OCI-LY7 (cell line): ENCODE results near the gene RDH16. TPM values are rescaled to one million over a fixed set of nuclear protein-coding genes. Genes with fewer than 3 reads are reported as not detected.

Source experiments
- BruUV-seq: library from RNA; stranded (reverse); fragments of 400-500 nt; replicated peaks from 2 replicates; lab custom pipeline; 2021; lab: Mats Ljungman, UMichigan
- CTCF ChIA-PET: fragments of 300-600 bp; sonication (Branson Sonifier 250); formaldehyde crosslinking; loops from one replicate; lab custom pipeline; 2022; ENCODE audit warnings: antibody characterized with exemption; ENCODE audit not compliant: unreplicated experiment; lab: Charles Lee
- POLR2A ChIA-PET: fragments of 300-600 bp; sonication (Branson Sonifier 250); formaldehyde crosslinking; loops from one replicate; lab custom pipeline; 2022; ENCODE audit warnings: antibody characterized with exemption; lab: Charles Lee
- DNase-seq: peaks from one replicate; pipeline ENCODE4 v3.0.0-alpha.2; 2015; ENCODE audit warnings: low spot score
- H2AFZ ChIP-seq: fragments of 200-600 bp; sonication (generic), shearing (Covaris generic); 2 replicates; pipeline ENCODE4 v1.6.1; 2014; ENCODE audit warnings: mild to moderate bottlenecking, antibody characterized with exemption, low read length, moderate library complexity
- H3K27ac ChIP-seq: fragments of 200-600 bp; sonication (generic); 2 replicates; pipeline ENCODE4 v1.5.1; 2014; ENCODE audit warnings: mixed run types, low read depth, mild to moderate bottlenecking, moderate library complexity, low read length, inconsistent platforms; ENCODE audit not compliant: poor library complexity, severe bottlenecking
- H3K36me3 ChIP-seq: fragments of 200-600 bp; sonication (generic); 2 replicates; pipeline ENCODE4 v1.6.1; 2014; ENCODE audit warnings: mild to moderate bottlenecking, antibody characterized with exemption, low read length, moderate library complexity, mixed read lengths; ENCODE audit not compliant: insufficient read depth
- H3K4me1 ChIP-seq: fragments of 200-600 bp; sonication (generic); 2 replicates; pipeline ENCODE4 v1.5.1; 2014; ENCODE audit warnings: mild to moderate bottlenecking, low read length; ENCODE audit not compliant: insufficient read depth, poor library complexity, severe bottlenecking
- H3K4me2 ChIP-seq: fragments of 200-600 bp; sonication (generic); 2 replicates; pipeline ENCODE4 v1.6.1; 2014; ENCODE audit warnings: mild to moderate bottlenecking, low read length
- H3K4me3 ChIP-seq: fragments of 200-600 bp; sonication (generic); 2 replicates; pipeline ENCODE4 v1.5.1; 2014; ENCODE audit warnings: mild to moderate bottlenecking, low read depth, low read length; ENCODE audit not compliant: poor library complexity, severe bottlenecking
- H3K79me2 ChIP-seq: fragments of 200-600 bp; sonication (generic); 2 replicates; pipeline ENCODE4 v1.6.1; 2016; ENCODE audit warnings: low read depth, mild to moderate bottlenecking, low read length, moderate library complexity, mixed read lengths; ENCODE audit not compliant: insufficient read depth
- H3K9me2 ChIP-seq: fragments of 200-600 bp; sonication (generic); 2 replicates; pipeline ENCODE4 v1.6.1; 2016; ENCODE audit warnings: mild to moderate bottlenecking, low read length, mixed read lengths; ENCODE audit not compliant: insufficient read depth
- H3K9me3 ChIP-seq: fragments of 200-600 bp; sonication (generic); 2 replicates; pipeline ENCODE4 v1.6.1; 2014; ENCODE audit warnings: mild to moderate bottlenecking, mixed run types, low read length, mixed read lengths
- H4K20me1 ChIP-seq: fragments of 200-600 bp; sonication (generic); 2 replicates; pipeline ENCODE4 v1.6.1; 2014; ENCODE audit warnings: mild to moderate bottlenecking, antibody characterized with exemption, low read length, moderate library complexity, mixed read lengths; ENCODE audit not compliant: insufficient read depth
- EZH2phosphoT487 ChIP-seq: fragments of 200-600 bp; sonication (generic); IDR thresholded peaks from 2 replicates; pipeline ENCODE4 v1.6.1; 2018; ENCODE audit warnings: low read depth, borderline replicate concordance, mild to moderate bottlenecking, mixed run types, antibody characterized with exemption, low read length, moderate library complexity, mixed read lengths
- intact Hi-C: fragments of 100-400 bp; cut with micrococcal nuclease; formaldehyde crosslinking; loops from one replicate; pipeline ENCODE4 v1.10.0; 2022; ENCODE audit not compliant: unreplicated experiment
- total RNA-seq, 2 experiments: library from RNA; depleted of rRNA in 1 of 2; stranded (reverse); fragments of >200 nt in 1 of 2; shearing (Covaris generic) in 1 of 2; gene quantifications; 2 replicates each; pipeline ENCODE4 v1.2.3, GENCODE V29; 2014 to 2022
- TF ChIP-seq, protein P1 (sequence below): fragments of 200-600 bp; sonication (generic); conservative IDR thresholded peaks from 2 replicates; pipeline ENCODE4 v1.5.1; 2014; ENCODE audit warnings: mild to moderate bottlenecking, antibody characterized with exemption, low read length, moderate library complexity, mixed read lengths

RDH16 gene
- total RNA-seq, 2 experiments from 2014 or later: 0.06 to 0.13 TPM

- H3K27ac ChIP-seq: no peak overlapping the region
- H3K9me3 ChIP-seq: no peaks in the 10 kb centered on the region
- H3K79me2 ChIP-seq: no peaks in the 10 kb centered on the region
- BruUV-seq: no TSS peak
- H3K4me1 ChIP-seq: peaks cover 6% of the 10 kb centered on the region
- ChIA-PET CTCF (no interaction called here), POLR2A (no interaction called here)
- no peak for DNase-seq
- intact Hi-C loops: no loop called here
- H4K20me1 ChIP-seq: no peaks in the 10 kb centered on the region
- TF ChIP-seq, protein P1, sequence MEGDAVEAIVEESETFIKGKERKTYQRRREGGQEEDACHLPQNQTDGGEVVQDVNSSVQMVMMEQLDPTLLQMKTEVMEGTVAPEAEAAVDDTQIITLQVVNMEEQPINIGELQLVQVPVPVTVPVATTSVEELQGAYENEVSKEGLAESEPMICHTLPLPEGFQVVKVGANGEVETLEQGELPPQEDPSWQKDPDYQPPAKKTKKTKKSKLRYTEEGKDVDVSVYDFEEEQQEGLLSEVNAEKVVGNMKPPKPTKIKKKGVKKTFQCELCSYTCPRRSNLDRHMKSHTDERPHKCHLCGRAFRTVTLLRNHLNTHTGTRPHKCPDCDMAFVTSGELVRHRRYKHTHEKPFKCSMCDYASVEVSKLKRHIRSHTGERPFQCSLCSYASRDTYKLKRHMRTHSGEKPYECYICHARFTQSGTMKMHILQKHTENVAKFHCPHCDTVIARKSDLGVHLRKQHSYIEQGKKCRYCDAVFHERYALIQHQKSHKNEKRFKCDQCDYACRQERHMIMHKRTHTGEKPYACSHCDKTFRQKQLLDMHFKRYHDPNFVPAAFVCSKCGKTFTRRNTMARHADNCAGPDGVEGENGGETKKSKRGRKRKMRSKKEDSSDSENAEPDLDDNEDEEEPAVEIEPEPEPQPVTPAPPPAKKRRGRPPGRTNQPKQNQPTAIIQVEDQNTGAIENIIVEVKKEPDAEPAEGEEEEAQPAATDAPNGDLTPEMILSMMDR: no peak
- no peak for TF ChIP-seq EZH2phosphoT487
- H3K9me2 ChIP-seq: no peaks in the 10 kb centered on the region
- no peak overlapping the region for H3K4me3 ChIP-seq
- no peak overlapping the region for H2AFZ ChIP-seq
- no peak overlapping the region for H3K4me2 ChIP-seq
- no peaks in the 10 kb centered on the region for H3K36me3 ChIP-seq
Observed at GRCh38 chr12:56930241-56930640, 27.2 kb downstream of the RDH16 start.

GRCh38 chr12:56929780-56930179 lies 27.6 kb downstream of the RDH16 start:
- Histone ChIP-seq H4K20me1 (no peaks in the 10 kb centered on the region), H3K4me1 (peaks cover 6% of the 10 kb centered on the region), H3K9me3 (no peaks in the 10 kb centered on the region), H3K27ac (no peak overlapping the region), H3K4me2 (no peak overlapping the region), H3K36me3 (no peaks in the 10 kb centered on the region), H3K79me2 (no peaks in the 10 kb centered on the region), H2AFZ (no peak overlapping the region), H3K4me3 (no peak overlapping the region), H3K9me2 (no peaks in the 10 kb centered on the region)
- DNase-seq: no peak
- ChIA-PET CTCF (no interaction called here), POLR2A (no interaction called here)
- no TSS peak for BruUV-seq
- intact Hi-C loops: no loop called here
- no peak for TF ChIP-seq EZH2phosphoT487

DNA sequence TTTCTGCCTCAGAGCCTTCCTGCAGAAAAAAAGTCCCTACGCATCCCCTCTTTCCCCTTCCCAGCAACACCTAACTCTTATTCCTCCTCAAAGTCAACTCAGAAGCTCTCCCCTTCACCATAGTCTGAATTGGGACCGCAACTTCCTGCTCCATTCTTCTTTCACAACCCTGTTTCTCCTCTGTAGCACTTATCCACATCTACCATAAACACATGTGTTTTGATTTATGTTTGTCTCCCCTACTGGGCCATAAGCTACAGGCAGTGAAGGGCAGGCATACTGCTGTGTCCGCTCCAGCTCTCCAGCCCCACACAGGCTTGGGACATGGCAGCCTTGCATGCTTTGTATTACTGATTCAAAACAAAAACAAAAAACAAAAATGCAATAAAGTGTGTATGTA lies 29.1 kb downstream of the RDH16 start:
- DNase-seq: no peak
- Histone ChIP-seq H3K9me3 (no peaks in the 10 kb centered on the region), H3K4me3 (no peak overlapping the region), H2AFZ (no peak overlapping the region), H3K36me3 (no peaks in the 10 kb centered on the region), H3K4me2 (no peak overlapping the region), H3K79me2 (no peaks in the 10 kb centered on the region), H3K4me1 (peaks cover 6% of the 10 kb centered on the region), H4K20me1 (no peaks in the 10 kb centered on the region), H3K9me2 (no peaks in the 10 kb centered on the region), H3K27ac (no peak overlapping the region)
- intact Hi-C loops: no loop called here
- POLR2A ChIA-PET: no interaction called here
- CTCF ChIA-PET: no interaction called here
- no TSS peak for BruUV-seq
- TF ChIP-seq EZH2phosphoT487: no peak
- TF ChIP-seq, protein P1: no peak
